ENCODE results near the gene ASPSCR1.
"Not testable (repeated sequence)": the region's sequence is repeated elsewhere in the genome, so short reads cannot be mapped to it uniquely, and the experiment has no call there.

The ASPSCR1 gene

GRCh38 chr17:82029391-82029790 lies 52.0 kb downstream of the ASPSCR1 start:
- DNase-seq, result no peak

GRCh38 chr17:82029990-82030469 lies 52.6 kb downstream of the ASPSCR1 start:
- DNase-seq, result no peak

- DNase-seq, result peak; percentile 51
These were observed 53.3 kb downstream of the ASPSCR1 start for GRCh38 chr17:82030470-82031302.

- no peak for DNase-seq
These were observed 54.0 kb downstream of the ASPSCR1 start, which contains the start of gene RAC3 for GRCh38 chr17:82031303-82031884. Gene RAC3 (plus strand): TSS chr17:82031678. CDS start chr17:82031762, 84 bp downstream.

GRCh38 chr17:82031885-82032627 lies 54.6 kb downstream of the ASPSCR1 start:
- DNase-seq, result no peak

- no peak for DNase-seq
These were observed 56.1 kb downstream of the ASPSCR1 start for GRCh38 chr17:82033359-82034085.

GRCh38 chr17:82034371-82035011 lies 57.1 kb downstream of the ASPSCR1 start:
- DNase-seq, result no peak

GRCh38 chr17:82035488-82035887 lies 58.1 kb downstream of the ASPSCR1 start:
- no peak for DNase-seq

- DNase-seq, result no peak
These were observed 58.7 kb downstream of the ASPSCR1 start for GRCh38 chr17:82035956-82036633.

- no peak for DNase-seq
These were observed 59.2 kb downstream of the ASPSCR1 start for GRCh38 chr17:82036634-82037091.

- DNase-seq, result peak; percentile 78
These were observed 59.9 kb downstream of the ASPSCR1 start, which contains the start of gene DCXR for GRCh38 chr17:82037092-82037888. Gene DCXR (minus strand): TSS chr17:82037697. CDS start chr17:82037682, 15 bp downstream.

GRCh38 chr17:82037889-82038195 lies 60.4 kb downstream of the ASPSCR1 start:
- no peak for DNase-seq

- not testable (repeated sequence) for DNase-seq
These were observed 61.5 kb downstream of the ASPSCR1 start for GRCh38 chr17:82038796-82039409.

GRCh38 chr17:82039695-82040299 lies 62.4 kb downstream of the ASPSCR1 start:
- DNase-seq, result no peak

- DNase-seq, result no peak
These were observed 63.9 kb downstream of the ASPSCR1 start for GRCh38 chr17:82041144-82041814.

GRCh38 chr17:82042649-82043048 lies 65.2 kb downstream of the ASPSCR1 start:
- no peak for DNase-seq

GRCh38 chr17:82043507-82043906 lies 66.1 kb downstream of the ASPSCR1 start:
- no peak for DNase-seq

- no peak for DNase-seq
These were observed 68.6 kb downstream of the ASPSCR1 start for GRCh38 chr17:82045936-82046484.

GRCh38 chr17:82046903-82047302 lies 69.5 kb downstream of the ASPSCR1 start:
- no peak for DNase-seq

Measured in cortex of kidney (tissue), 1 donor.